ENCODE data around the gene CNTNAP2.

DNA sequence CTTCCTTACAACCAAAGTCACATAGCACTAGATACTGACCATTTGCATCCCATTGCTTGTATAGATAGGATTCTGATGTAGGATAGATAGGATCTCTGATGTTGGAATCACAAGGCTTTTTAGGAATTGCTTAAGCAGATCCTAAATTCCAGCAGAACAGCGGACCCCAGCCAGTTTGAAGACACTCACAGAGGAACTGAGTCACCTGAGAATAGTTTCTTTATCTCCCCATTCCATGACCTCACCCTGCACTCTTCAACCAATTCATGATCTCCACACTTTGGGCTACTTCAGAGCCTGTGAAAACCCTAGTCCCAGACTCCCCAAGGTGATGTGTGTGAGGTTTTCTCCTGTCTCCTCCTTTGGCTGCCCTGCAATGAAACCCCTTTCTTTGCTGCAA lies 179.4 kb downstream of the CNTNAP2 start:
- no peak for TF ChIP-seq CTCF (conservative IDR thresholded peaks at IDR 0.05; ENCODE audit: low read length)
- no peak for TF ChIP-seq EZH2phosphoT487 (IDR thresholded peaks at IDR 0.05; ENCODE audit: borderline replicate concordance, low read depth, low read length)
